Testis (tissue), 2 donors: ENCODE data around the gene DCHS2.

Source experiments
- POLR2A ChIP-seq: fragments of 450-650 bp; IDR thresholded peaks from one replicate; pipeline ENCODE4 v1.6.1; 2017; ENCODE audit warnings: antibody characterized with exemption, mild to moderate bottlenecking, moderate library complexity
- TF ChIP-seq, protein P1 (sequence below), 3 experiments: fragments of 450-650 bp in 2 of 3; fragments of 200-600 bp in 1 of 3; sonication (generic) in 1 of 3; IDR thresholded peaks; one replicate each; pipeline ENCODE4 v1.5.1; 2016 to 2019; ENCODE audit warnings: antibody characterized with exemption in 3 of 3, mild to moderate bottlenecking in 2 of 3, moderate library complexity in 1 of 3

DNA sequence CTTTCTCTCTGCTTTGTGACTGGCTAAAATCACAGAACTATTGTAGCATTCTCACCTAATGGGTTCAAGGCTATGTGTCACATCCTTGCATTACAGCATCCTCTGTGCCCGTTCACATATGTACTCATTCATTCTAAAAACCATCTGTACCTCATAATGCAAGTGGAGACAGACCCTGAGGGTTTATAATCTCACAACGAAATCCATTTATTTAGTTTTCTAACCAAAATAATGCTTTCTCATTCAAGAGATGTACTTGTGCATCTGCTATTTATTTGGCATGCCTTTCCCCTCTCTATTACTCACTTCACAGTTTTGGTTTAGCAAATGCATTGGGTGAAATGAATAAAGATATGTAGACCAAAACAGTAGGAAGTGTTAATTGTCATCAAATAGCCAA, 261.5 kb downstream of the DCHS2 start:
- no peak for TF ChIP-seq POLR2A
- TF ChIP-seq, protein P1, sequence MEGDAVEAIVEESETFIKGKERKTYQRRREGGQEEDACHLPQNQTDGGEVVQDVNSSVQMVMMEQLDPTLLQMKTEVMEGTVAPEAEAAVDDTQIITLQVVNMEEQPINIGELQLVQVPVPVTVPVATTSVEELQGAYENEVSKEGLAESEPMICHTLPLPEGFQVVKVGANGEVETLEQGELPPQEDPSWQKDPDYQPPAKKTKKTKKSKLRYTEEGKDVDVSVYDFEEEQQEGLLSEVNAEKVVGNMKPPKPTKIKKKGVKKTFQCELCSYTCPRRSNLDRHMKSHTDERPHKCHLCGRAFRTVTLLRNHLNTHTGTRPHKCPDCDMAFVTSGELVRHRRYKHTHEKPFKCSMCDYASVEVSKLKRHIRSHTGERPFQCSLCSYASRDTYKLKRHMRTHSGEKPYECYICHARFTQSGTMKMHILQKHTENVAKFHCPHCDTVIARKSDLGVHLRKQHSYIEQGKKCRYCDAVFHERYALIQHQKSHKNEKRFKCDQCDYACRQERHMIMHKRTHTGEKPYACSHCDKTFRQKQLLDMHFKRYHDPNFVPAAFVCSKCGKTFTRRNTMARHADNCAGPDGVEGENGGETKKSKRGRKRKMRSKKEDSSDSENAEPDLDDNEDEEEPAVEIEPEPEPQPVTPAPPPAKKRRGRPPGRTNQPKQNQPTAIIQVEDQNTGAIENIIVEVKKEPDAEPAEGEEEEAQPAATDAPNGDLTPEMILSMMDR (IDR thresholded peaks at IDR 0.05), result no peak
